ENCODE data around the gene ANKS4B.
"Not testable (repeated sequence)": the region's sequence is repeated elsewhere in the genome, so short reads cannot be mapped to it uniquely, and the experiment has no call there.

Gene ANKS4B

GRCh38 chr16:21233521-21234150 lies at the start of gene ANKS4B:
ANKS4B (plus strand) TSS chr16:21233699; CDS start chr16:21233738, 39 bp downstream.
- DNase-seq, result no peak

DNA sequence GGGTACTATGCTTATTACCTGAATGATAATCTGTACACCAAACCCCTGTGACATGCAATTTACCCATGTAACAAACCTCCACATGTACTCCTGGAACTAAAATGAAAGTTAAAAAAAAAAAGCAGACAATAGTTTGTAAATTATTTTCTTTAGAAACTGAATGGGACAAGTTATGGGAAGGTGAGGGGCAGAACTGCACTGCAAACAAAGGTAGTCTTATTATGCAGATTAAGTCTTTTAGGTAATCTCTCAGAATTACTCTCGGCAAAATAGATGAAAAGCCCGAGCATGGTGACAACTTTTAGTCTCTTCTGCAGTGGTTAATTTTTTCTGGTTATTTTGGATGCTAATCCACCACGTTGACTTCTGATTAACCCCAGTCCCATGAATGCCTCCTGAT lies 49.5 kb upstream of the ANKS4B start:
- no peak for DNase-seq

DNA sequence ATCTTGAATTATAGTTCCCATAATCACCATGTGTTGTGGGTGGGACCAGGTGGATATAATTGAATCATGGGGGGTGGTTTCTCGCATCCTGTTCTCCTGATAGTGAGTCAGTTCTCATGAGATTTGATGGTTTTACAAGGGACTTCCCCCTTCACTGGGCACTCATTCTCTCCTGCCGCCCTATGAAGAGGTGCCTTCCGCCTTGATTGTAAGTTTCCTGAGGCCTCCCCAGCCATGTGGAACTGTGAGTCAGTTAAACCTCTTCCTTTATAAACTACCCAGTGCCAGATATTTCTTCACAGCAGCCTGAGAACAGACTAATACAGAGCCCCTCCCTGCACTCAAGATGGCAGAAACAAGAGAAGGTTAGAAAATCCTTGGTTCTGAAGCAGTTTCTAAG lies 48.7 kb upstream of the ANKS4B start:
- no peak for DNase-seq

GRCh38 chr16:21185659-21186325 lies 47.7 kb upstream of the ANKS4B start:
- no peak for DNase-seq

DNA sequence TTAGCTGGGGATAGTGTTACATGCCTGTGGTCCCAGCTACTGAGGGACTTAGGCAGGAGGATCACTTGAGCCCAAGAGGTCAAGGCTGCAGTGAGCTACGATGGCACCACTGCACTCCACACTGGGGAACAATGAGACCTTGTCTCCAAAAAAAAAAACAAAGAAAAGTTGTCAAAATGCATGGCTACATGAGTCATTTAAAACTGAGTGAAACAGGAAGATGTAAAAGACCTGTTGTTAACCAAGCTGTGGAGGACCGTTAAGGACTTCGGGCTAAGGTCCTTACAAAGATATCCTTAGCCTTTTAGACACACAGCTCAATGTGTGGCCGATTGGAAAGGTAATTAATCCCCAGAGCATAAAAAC lies 47.2 kb upstream of the ANKS4B start:
- DNase-seq, result no peak

DNA sequence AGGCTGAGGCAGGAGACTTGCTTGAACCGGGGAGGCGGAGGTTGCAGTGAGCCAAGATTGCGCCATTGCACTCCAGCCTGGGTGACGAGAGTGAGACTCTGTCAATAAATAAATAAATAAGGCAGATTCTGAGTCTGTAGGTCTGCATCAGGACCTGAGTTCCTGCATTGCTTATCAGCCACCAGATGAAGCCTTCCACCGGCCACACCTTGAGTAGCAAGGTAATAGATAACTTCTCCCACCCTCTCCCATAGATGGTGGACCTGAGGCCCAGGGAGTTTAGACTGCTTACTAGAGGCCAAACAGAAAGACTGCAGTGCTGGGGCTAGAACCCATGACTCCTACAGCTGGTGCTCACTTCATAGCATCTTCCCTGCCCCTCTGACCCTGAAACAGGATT lies 44.2 kb upstream of the ANKS4B start:
- DNase-seq, result no peak

GRCh38 chr16:21190013-21190412 lies 43.5 kb upstream of the ANKS4B start:
- no peak for DNase-seq

- DNase-seq, result no peak
These were observed 42.9 kb upstream of the ANKS4B start for GRCh38 chr16:21190599-21190998.

- no peak for DNase-seq
These were observed 40.5 kb upstream of the ANKS4B start for GRCh38 chr16:21192991-21193390.

DNA sequence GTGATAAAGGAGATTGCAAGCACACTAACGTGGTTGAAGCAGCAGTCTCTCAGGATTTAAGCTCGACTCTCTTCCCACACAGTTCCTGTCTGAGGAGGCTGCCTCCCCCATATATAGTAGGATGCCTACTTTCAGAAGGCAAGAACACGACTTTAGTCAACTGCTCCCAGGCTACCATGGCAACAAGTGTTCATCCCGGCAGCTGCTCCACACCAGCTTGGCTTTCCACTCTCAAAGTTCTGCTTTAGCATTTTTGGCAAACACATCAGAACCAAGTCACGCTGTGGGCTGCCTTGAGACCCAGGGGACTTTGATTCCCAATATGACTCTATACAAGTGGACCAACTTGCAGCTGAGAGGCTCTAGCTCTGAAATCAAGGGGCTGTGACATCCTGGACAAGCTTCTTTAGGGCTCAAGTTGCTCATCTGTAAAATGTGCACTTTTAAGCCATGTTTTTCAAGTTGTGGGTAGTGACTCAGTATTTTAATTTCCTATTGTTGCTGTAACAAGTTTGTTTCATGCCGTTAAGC lies 38.7 kb upstream of the ANKS4B start:
- no peak for DNase-seq

GRCh38 chr16:21195330-21195729 lies 38.2 kb upstream of the ANKS4B start:
- not testable (repeated sequence) for DNase-seq

DNA sequence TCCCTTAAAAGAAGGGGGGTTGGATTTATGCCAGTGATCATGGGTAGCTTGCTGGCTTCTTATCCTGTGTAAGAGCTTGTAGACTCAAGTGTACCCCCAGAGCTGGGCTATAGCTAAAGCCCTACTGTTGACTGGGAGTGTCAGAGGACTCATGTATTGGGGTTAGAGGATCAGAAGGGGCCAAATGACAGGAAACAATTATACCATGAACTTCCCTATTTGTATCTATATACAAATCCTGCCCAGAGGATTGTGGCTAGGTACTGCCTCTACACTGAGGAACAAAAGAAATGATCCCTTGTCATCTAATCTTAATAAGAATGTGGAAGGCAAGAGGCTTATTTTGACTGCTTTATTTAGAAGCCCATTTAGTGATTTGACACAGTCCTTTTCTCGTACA lies 36.4 kb upstream of the ANKS4B start:
- DNase-seq, result no peak

- no peak for DNase-seq
These were observed 35.9 kb upstream of the ANKS4B start for GRCh38 chr16:21197621-21198020.

DNA sequence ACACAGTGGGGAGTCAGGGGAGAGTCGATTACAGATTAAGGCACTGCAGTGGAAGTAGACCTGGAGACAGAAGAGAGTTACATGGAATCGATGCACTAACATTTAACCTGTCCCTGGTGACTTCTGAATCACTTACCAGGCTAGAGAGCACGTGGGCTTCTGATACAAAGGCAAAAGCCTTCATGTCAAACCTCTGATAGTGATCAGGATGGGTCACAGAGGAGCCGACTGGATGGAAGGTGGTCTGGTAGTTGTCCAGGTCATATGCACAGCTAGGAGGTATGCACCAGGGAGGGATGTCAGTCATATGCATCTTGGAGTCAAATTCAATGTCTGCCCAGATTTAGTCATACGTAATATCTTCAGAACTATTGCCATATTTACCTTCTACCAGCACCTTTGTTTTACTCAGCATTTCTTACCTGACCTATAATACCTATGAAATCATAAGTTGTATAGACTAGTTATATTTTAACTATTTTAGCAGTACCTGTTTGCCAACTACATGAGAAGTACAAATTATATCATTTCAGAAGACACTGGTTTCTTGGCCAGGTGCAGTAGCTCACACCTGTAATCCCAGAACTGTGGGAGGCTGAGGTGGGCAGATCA lies 33.8 kb upstream of the ANKS4B start:
- DNase-seq, result no peak

DNA sequence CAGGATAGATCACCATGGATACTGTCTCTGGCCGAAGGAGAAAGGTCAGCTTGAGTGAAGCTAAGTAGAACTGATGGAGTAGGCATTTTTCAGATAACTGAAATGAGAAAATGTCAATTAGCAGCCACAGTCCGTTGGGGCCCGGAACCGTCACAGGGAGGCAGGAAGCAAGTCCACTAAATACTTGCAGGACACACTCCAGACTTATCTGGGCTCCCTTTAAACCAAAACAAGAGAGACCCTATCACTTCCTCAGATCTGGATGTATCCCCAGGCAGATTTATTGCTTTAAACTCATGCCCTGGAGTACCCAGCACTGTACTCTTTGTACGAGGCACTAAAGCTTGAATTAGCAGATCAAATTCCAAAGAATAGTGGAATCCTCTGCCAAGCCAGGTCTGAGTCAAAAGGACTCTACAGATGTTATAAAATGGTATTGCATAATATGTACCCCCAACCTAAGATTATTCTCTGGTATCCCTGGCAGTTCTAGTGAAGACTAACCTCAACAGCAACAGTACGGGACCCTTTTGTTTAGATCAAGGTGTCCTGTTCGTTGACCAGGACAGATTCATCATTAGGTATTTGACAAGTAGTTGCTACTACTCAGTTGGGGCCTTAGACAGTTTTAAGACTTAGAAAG lies 30.2 kb upstream of the ANKS4B start:
- no peak for DNase-seq

GRCh38 chr16:21205303-21205702 lies 28.2 kb upstream of the ANKS4B start:
- no peak for DNase-seq

DNA sequence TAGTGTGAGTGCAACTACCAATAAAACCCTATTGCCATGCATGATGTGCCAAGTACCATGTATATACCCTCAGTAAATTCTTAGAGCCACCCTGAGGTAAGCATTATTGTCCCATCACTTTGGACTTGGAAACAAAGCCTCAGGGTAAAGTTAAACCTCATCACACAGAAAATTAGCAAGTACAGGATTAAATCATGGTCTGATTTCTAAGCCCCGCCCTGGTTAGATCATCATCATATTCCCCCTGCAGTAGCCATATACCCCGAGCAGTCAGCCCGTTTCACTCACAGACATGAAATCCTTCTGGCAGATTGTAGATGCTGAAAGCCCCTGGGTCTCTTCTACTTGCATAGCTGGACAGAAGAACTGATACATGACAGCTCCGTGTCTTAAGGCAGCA lies 26.9 kb upstream of the ANKS4B start:
- no peak for DNase-seq

DNA sequence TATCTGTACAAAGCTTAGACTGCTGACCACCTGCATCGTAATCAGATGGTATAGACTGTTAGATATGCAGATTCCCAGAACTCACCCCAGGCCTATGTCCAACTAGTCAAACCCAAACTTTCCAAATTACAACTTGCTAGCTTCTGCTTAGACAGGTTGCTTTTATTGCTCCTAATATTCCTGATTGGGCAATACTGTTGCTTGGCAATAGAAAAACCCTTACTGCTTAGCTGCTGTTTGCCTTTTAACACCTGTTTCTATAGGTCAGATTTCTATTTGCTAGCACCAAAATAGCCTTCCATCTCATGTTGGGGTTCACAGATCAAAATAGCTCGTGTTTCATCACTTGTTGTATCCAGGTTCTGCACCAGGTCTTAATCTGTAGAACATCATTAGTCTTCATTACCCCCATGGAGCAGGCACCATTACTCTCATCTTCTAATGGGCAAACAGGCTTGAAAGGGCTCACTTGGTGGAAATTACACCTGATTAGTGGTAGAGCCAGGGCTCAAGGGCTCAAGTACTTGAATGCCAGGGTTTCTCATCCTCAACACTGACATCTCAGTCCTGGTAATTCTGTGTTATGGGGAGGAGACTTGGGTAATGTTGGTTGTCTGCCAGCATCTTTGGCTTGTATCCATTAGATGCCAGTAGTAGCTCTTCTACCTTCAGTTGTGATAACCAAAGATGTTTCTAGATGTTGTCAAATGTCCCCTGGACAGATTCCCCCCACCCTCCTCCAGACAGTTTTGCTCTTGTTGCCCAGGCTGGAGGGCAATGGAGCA lies 24.9 kb upstream of the ANKS4B start:
- DNase-seq, result no peak

DNA sequence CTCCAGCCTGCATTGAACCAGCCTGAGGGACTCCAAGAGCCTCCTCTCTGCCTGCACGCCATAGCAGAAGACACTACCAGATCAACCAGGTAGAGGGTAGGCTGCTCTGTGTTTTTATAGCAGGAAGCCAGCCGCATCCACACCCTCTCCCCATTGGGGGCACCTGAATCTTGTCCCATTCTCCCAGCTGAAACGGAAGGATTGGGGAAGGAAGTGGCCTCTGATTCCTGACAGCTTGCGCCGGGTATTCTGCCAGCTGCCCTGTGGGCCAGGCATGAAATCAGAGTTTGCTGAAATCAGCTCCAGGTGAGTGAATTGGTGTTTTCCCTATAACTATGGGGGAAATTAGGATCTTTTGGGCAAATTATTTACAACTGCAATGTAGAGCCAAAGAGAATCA lies 22.0 kb upstream of the ANKS4B start, which contains the start of gene ZP2:
ZP2 (minus strand) TSS at position 89 of the 400 bp plus-strand sequence; CDS start at position 62, 27 bp downstream.
- no peak for DNase-seq

DNA sequence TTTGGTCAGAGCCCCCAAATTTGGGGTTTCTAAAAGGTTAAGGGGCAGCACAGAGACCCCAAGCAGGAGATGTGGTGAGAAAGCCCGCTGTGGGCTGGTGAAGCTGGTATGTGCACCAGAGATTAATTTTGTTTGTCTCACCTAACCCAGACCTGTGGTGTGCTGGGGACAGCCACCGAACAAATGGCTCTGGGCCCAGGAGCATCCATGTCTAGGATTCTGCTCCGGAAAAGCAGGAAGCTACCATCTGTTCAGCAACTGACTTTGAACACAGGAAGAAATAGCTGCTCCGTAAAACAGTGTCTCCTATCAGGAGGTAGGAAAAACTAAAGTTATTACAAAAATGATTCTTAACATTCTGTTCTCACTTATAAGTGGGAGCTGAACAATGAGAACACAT lies 19.4 kb upstream of the ANKS4B start:
- DNase-seq, result no peak

DNA sequence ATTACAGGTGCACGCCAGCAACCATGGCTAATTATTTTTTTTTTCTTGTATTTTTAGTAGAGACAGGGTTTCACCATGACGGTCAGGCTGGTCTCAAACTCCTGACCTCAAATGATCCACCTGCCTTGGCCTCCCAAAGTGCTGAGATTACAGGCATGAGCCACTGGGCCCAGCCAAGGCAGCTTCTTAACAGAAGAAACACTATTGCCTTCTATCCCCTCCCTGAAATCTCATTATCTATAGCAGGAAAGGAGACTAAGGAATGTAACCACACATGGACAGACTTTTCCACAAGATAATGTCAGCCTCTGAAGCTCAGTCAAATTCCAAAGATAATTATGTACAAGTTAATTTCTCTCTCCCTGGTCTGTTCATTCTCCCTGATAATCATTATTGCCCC lies 16.4 kb upstream of the ANKS4B start:
- DNase-seq, result no peak

GRCh38 chr16:21218153-21218552 lies 15.3 kb upstream of the ANKS4B start:
- DNase-seq, result no peak

GRCh38 chr16:21219551-21219950 lies 13.9 kb upstream of the ANKS4B start:
- DNase-seq, result no peak

Measured in activated CD4-positive, alpha-beta T cell treated with anti-CD3 and anti-CD28 coated beads for 1 hour (primary cell).